Muscle of leg (tissue), 11 donors: ENCODE data around the gene COQ10A. TPM values are rescaled to one million over a fixed set of nuclear protein-coding genes. Genes with fewer than 3 reads are reported as not detected.

ENCODE experiments used
- DNase-seq: peaks from one replicate; pipeline ENCODE4 v3.0.0; 2013
- H3K27ac ChIP-seq: one replicate; pipeline ENCODE4 v1.5.1; 2013; ENCODE audit warnings: mild to moderate bottlenecking, low read length, control low read depth
- H3K27me3 ChIP-seq: one replicate; pipeline ENCODE4 v1.6.1; 2013; ENCODE audit warnings: low read length; ENCODE audit not compliant: control insufficient read depth, insufficient read depth
- H3K36me3 ChIP-seq: one replicate; pipeline ENCODE4 v1.6.1; 2013; ENCODE audit warnings: low read length; ENCODE audit not compliant: control insufficient read depth, insufficient read depth
- H3K4me1 ChIP-seq: one replicate; pipeline ENCODE4 v1.6.1; 2013; ENCODE audit warnings: low read length; ENCODE audit not compliant: control insufficient read depth, insufficient read depth
- H3K4me3 ChIP-seq: one replicate; pipeline ENCODE4 v1.5.1; 2013; ENCODE audit warnings: low read length, control low read depth
- H3K9me3 ChIP-seq: replicated peaks from 2 replicates; pipeline ENCODE4 v1.6.1; 2013; ENCODE audit warnings: low read depth, low read length; ENCODE audit not compliant: control insufficient read depth
- whole genome bisulfite sequencing: methylation state at CpG from one replicate; pipeline ENCODE4 v1.1.5; 2013; ENCODE audit warnings: missing lambda C conversion rate; ENCODE audit not compliant: insufficient coverage; 5-methylcytosine and 5-hydroxymethylcytosine counted together
- polyA plus RNA-seq, 8 donors: library from polyadenylated mRNA; unstranded; fragments of 120-200 nt; gene quantifications; one replicate each; pipeline versions ENCODE4 v1.2.1 to v1.2.3, GENCODE V29; 2013; ENCODE audit warnings: inconsistent platforms in 1 of 8, low replicate concordance in 1 of 8; ENCODE audit not compliant: insufficient read length in 8 of 8, insufficient read depth in 1 of 8
- total RNA-seq: library from RNA; stranded (reverse); fragments of 120-200 nt; gene quantifications from one replicate; pipeline ENCODE4 v1.2.4, GENCODE V29; 2013

Gene COQ10A
- total and polyA plus RNA-seq, 9 donors = 13.4 to 34.4 (median 18.9) TPM

DNA sequence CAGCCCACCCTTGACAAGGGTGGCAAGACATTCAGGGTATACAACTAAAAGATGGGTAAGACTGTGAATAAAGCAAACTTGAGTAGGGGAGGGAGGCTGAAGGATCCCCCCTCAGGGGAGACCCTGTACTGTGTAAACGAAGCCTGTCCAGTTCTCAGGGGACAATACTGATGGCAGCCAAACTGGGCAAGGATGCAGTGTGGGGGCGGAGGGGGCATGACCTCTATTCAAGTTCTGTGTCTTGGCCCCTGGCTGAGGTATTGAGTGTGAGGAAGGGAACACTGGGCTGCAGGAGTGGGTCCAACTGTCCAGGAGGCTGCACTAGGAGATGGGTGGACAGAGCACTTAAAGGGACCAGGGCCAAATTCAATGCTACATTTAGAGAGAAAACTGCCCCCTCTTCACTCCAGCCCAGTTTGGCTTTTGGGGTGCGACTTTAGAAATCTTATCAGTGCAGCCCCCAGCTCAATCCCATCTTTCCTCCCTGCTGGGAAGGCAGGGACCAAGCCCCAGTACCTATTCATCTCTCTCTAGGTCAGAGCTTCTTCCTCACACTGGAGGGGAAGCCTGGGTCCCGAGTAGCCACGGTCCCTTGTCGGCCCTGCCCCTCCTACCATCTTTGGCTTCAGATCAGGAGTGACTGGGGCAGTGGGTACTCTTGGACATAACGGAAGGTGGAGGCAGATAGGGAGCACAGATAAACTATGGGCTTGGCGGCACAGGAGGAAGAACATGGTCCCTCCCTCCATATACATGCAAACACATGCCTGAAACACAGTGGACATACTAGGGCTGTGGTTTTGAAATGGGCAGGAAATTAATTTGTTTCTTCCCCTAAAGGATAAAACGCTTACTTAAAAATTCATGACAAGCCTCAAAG lies 25.1 kb upstream of the COQ10A start:
- no peak overlapping the region for H3K27ac ChIP-seq
- 75% methylated on average over 3 of the region's 9 CpGs for WGBS
- no peak for DNase-seq
- H3K9me3 ChIP-seq = no peaks in the 10 kb centered on the region
- H3K36me3 ChIP-seq = peaks cover 81% of the 10 kb centered on the region
- no peaks in the 10 kb centered on the region for H3K4me1 ChIP-seq
- no peak overlapping the region for H3K4me3 ChIP-seq
- H3K27me3 ChIP-seq = no peaks in the 10 kb centered on the region

DNA sequence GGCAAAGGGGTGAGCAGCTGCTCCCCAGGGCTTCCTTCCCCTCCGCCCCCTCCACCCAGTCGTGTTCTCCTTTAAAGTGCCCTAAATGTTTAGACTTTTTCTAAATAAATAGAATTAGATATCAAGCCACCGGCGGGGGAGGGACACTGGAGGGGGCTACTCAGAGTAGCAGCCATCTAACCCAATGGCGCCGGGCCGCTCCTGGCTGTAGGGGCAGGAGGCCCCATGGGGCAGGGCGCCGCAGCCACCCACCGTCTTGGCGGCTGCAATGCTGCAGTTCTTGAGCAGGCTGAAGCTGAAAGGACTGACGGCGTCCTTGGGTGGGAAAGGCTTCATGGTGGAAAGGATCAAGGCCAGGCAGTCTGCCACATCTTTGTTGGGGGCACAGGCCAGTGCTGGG lies 23.8 kb upstream of the COQ10A start:
- no peak for DNase-seq
- Histone ChIP-seq H3K27me3 (no peaks in the 10 kb centered on the region), H3K4me3 (no peak overlapping the region), H3K36me3 (peaks cover 86% of the 10 kb centered on the region), H3K27ac (no peak overlapping the region), H3K4me1 (no peaks in the 10 kb centered on the region), H3K9me3 (no peaks in the 10 kb centered on the region)
- 85% methylated on average over 8 of the region's 13 CpGs for WGBS

DNA sequence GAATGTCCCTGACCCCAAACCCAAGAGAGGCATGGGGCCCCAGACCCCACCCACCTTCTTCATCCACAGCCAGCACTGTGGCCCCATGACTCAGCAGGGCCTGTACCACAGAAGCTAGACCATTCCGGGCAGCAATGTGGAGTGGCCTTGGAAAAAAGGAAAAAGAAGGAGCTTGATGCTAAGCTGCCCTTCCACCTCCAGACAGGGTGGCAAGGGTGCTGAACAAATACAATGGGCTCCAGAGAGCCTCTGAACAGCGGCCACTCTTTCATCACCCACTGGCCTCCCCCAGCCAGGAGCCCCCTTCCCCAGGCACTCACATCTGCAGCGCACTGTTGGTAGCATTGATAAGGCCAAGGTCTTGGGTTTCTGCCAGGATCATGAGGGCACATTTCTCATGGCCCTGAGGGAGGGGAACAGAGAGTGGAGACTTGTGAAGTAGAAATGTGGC lies 23.0 kb upstream of the COQ10A start:
- Histone ChIP-seq H3K27ac (no peak overlapping the region), H3K27me3 (no peaks in the 10 kb centered on the region), H3K4me3 (no peak overlapping the region), H3K4me1 (no peaks in the 10 kb centered on the region), H3K36me3 (peaks cover 92% of the 10 kb centered on the region), H3K9me3 (no peaks in the 10 kb centered on the region)
- WGBS = no CpG with 5 or more reads among the region's 3 CpGs
- DNase-seq = no peak

DNA sequence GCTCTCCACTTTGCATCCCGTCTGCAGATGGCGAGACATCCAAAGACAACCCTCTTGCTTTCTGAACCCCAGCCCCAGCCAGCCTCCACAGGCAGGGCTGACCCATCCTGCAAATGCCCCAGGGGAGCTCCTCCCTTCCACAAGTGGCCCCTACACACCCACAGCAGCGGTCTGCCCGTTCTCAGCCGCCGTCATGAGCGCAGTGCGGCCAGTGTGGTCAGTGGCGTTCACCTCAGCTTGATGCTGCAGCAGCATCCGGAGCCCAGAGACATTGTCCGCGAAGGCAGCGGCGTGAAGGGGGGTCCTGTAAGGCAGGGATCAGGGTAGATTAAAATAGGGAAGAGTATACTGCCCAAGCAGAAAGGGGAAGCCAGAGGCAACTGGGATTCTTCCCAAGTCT lies 22.2 kb upstream of the COQ10A start:
- peaks cover 92% of the 10 kb centered on the region for H3K36me3 ChIP-seq
- DNase-seq = no peak
- H3K27ac ChIP-seq = no peak overlapping the region
- H3K9me3 ChIP-seq = no peaks in the 10 kb centered on the region
- WGBS = 96% methylated on average over 11 of the region's 14 CpGs
- H3K27me3 ChIP-seq = no peaks in the 10 kb centered on the region
- H3K4me1 ChIP-seq = no peaks in the 10 kb centered on the region
- no peak overlapping the region for H3K4me3 ChIP-seq

DNA sequence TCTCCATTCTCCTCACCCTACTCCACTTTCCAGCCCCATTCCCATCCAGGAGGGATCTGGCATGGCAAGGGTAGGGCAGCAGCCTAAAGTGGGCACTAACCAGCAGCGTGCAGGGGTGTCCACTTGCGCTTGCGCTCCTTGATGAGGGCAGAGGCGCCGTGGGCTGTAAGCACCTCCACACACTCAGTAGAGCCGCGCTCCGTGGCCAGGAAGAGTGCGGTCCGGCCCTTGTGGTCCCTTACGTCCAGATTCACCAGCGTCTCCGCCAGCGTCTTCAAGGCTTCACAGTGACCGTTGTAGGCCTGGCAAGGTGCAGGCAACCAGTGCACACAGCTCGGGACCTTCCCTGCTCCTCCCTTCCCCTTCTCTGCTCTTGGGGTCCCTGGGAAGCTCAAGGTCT lies 18.8 kb upstream of the COQ10A start:
- WGBS = 91% methylated on average over 16 of the region's 16 CpGs
- Histone ChIP-seq H3K9me3 (no peaks in the 10 kb centered on the region), H3K4me3 (no peak overlapping the region), H3K27me3 (no peaks in the 10 kb centered on the region), H3K36me3 (peaks cover 89% of the 10 kb centered on the region), H3K4me1 (no peaks in the 10 kb centered on the region), H3K27ac (no peak overlapping the region)
- no peak for DNase-seq

DNA sequence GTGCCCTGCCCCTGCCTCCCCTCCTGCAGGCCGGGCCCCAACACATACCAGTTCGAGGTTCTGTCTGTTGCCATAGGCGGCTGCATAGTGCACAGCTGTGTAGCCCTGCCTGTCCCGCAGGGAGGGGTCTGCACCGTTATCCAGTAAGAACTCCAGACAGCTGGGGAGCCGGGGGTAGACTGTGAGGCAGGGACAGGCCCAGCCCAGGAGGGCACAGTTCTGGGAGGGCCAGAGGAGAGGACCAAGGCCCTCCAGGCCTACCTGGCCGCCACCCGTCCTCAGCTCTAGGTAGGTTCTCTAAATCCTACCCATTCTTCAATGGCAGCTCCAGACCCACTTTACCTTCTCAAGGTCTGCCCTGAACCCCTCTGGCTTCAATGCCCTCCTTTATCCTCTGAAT lies 18.0 kb upstream of the COQ10A start:
- H3K9me3 ChIP-seq = no peaks in the 10 kb centered on the region
- no peaks in the 10 kb centered on the region for H3K4me1 ChIP-seq
- 81% methylated on average over 7 of the region's 8 CpGs for WGBS
- no peak overlapping the region for H3K27ac ChIP-seq
- DNase-seq = no peak
- H3K27me3 ChIP-seq = no peaks in the 10 kb centered on the region
- peaks cover 89% of the 10 kb centered on the region for H3K36me3 ChIP-seq
- H3K4me3 ChIP-seq = no peak overlapping the region

DNA sequence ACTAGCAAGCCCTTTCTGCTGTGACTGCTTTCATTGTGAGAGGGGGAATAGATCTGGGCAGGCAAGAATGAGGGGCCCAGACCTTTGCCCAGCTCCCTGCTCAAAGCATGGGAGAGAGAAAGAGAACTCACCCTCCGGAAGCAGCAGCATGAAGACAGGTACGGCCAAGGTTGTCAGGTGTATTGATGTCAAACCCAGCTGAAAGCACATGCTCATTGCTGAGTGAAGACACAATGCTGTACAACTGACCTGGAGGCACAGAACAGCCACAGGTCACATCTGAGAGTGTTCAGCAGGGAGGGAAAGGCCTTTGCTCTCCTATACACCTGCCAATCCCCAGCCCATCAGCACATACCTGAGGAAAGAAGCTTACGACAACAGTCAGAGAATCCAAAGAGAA lies 14.1 kb upstream of the COQ10A start:
- WGBS = 94% methylated on average over 2 of the region's 3 CpGs
- no peaks in the 10 kb centered on the region for H3K9me3 ChIP-seq
- no peak overlapping the region for H3K4me3 ChIP-seq
- H3K27me3 ChIP-seq = no peaks in the 10 kb centered on the region
- no peak overlapping the region for H3K27ac ChIP-seq
- peaks cover 14% of the 10 kb centered on the region for H3K4me1 ChIP-seq
- peaks cover 91% of the 10 kb centered on the region for H3K36me3 ChIP-seq
- no peak for DNase-seq

DNA sequence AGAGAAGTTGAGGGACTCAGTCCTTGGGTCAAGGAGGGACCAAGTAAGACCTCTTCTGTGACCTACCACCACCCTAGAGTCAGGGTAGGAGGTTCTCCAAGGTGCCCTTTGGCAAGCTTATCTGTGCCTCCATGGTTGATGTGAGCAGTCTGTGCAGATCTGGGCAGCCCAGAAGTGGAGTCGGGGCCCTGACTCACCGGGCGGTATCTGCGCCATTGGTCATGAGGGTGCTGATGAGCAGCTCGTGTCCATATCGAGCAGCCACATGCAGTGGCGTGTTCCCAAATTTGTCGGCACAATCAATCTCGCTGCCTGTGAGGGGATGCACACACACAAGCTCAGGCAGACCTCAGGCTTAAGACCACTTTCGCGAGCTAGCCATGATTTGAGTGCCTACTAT lies 13.7 kb upstream of the COQ10A start:
- Histone ChIP-seq H3K4me1 (peaks cover 14% of the 10 kb centered on the region), H3K27me3 (no peaks in the 10 kb centered on the region), H3K9me3 (no peaks in the 10 kb centered on the region), H3K36me3 (peaks cover 86% of the 10 kb centered on the region), H3K27ac (no peak overlapping the region), H3K4me3 (no peak overlapping the region)
- DNase-seq = no peak
- 95% methylated on average over 9 of the region's 11 CpGs for WGBS

DNA sequence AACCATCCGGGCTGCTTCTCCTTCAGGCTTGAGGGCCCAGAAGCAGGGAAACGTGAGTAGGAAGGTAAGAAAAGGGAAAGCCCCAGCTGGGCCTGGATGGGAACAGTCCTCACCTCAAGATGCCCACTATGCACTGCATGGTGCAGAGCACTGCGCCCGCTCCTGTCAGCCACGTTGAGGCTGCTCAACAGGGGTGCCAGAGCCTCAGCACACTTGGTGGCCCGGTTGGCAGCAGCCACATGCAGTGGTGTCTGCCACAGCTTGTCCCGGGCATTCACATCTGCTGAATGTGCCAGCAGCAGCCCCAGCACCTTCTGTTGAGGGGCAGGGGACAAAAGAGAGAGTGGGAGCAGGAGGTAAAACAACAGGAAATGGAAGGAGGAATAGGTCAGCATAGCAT lies 11.1 kb upstream of the COQ10A start:
- Histone ChIP-seq H3K27me3 (no peaks in the 10 kb centered on the region), H3K4me1 (peaks cover 25% of the 10 kb centered on the region), H3K27ac (no peak overlapping the region), H3K9me3 (no peaks in the 10 kb centered on the region), H3K4me3 (no peak overlapping the region), H3K36me3 (peaks cover 63% of the 10 kb centered on the region)
- WGBS = 93% methylated on average over 6 of the region's 7 CpGs
- no peak for DNase-seq

DNA sequence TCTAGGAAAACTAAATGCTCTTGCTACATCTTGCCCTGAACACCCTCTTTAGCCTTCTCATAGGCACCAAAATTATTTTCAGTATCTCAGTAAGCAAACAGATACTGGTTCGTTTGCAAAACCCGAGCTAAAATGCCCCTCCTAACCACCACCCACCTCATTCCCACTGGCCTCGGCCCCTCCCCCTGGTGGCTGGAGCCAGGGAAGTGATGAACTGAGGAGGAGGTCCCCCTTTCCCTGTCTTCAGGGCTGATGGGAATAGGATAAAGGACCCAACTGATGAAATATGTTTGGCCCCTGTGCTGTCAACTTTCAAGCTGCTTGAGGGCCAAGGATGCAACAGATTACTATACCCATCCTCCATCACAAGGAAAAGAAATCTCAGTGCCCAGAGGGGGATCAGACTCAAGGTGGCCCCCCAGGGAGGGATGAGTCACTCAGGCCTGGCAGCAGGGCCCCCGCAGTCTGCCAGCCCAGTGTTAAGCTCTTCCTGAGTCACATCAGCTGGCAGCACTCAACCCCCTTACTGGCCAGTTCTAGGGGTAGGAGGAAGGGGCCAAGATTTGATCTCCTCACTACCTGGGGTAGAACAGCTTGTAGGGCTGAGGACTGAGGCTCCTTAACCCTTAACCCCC lies 10.3 kb upstream of the COQ10A start:
- WGBS = no CpG with 5 or more reads among the region's 4 CpGs
- no peaks in the 10 kb centered on the region for H3K27me3 ChIP-seq
- no peaks in the 10 kb centered on the region for H3K9me3 ChIP-seq
- H3K27ac ChIP-seq = no peak overlapping the region
- DNase-seq = no peak
- H3K4me3 ChIP-seq = no peak overlapping the region
- H3K4me1 ChIP-seq = peaks cover 29% of the 10 kb centered on the region
- peaks cover 56% of the 10 kb centered on the region for H3K36me3 ChIP-seq
